HepG2 (cell line): Measurements from ENCODE around the gene CHST11. TPM values are rescaled to one million over a fixed set of nuclear protein-coding genes. Genes with fewer than 3 reads are reported as not detected.

Experiments
- ATAC-seq: fragments of 200-7000 bp; cut with Tn5 transposase; 3 replicates; pipeline ENCODE4 v1.9.1; 2020; ENCODE audit warnings: mild to moderate bottlenecking, moderate library complexity
- BruUV-seq: library from RNA; stranded (reverse); fragments of 400-500 nt; replicated peaks from 2 replicates; lab custom pipeline; 2021; lab: Mats Ljungman, UMichigan
- CTCF ChIA-PET: fragments of 300-600 bp; formaldehyde crosslinking; extraction: SDS; loops from one replicate; lab custom pipeline; 2021; ENCODE audit warnings: low total read pairs, inconsistent platforms, low intra/inter-chr PET ratio; lab: Yijun Ruan, JAX
- POLR2A ChIA-PET: fragments of 350-600 bp; sonication (Branson Sonifier 250); formaldehyde crosslinking; loops from one replicate; lab custom pipeline; 2020; ENCODE audit warnings: antibody characterized with exemption, inconsistent platforms; lab: Yijun Ruan, JAX
- DNase-seq: peaks from one replicate; pipeline ENCODE4 v3.0.0-alpha.2; 2015; ENCODE audit warnings: low spot score
- FAIRE-seq: peaks from 3 replicates; lab custom pipeline; 2011; peaks lifted over from hg19 to GRCh38; lab: Jason Lieb, UNC
- H2AFZ ChIP-seq: one replicate; pipeline ENCODE4 v1.6.1; 2011; ENCODE audit warnings: low read length, inconsistent platforms
- H3K27ac ChIP-seq: fragments of 300-600 bp; 3 replicates; pipeline ENCODE4 v1.8.0; 2011; ENCODE audit warnings: mixed run types, mild to moderate bottlenecking, mixed read lengths, low read length, inconsistent platforms; ENCODE audit not compliant: insufficient read depth; ENCODE audit errors: extremely low read length
- H3K27me3 ChIP-seq, 2 experiments: fragments of 200-600 bp in 1 of 2; 2 replicates in 1 of 2; 3 replicates in 1 of 2; pipeline versions ENCODE4 v1.6.0 to v1.8.0; 2011; ENCODE audit warnings: low read length in 2 of 2, mild to moderate bottlenecking in 2 of 2, moderate library complexity in 2 of 2, inconsistent platforms in 1 of 2; ENCODE audit not compliant: insufficient read depth in 2 of 2, control insufficient read depth in 1 of 2
- H3K36me3 ChIP-seq, 2 experiments: fragments of 200-600 bp in 1 of 2; replicated peaks in 1 of 2; 2 replicates in 1 of 2; 3 replicates in 1 of 2; pipeline versions ENCODE4 v1.5.1 to v1.8.0; 2011; ENCODE audit warnings: low read length in 2 of 2, inconsistent platforms in 1 of 2; ENCODE audit not compliant: insufficient read depth in 2 of 2, control insufficient read depth in 1 of 2
- H3K4me1 ChIP-seq: 2 replicates; pipeline ENCODE4 v1.5.1; 2012; ENCODE audit warnings: low read length, inconsistent platforms; ENCODE audit not compliant: insufficient read depth
- H3K4me2 ChIP-seq: 2 replicates; pipeline ENCODE4 v1.6.0; 2011; ENCODE audit warnings: low read depth, low read length, inconsistent platforms
- H3K4me3 ChIP-seq, 3 experiments: fragments of 200-600 bp in 1 of 3; sonication (generic), shearing (Covaris generic) in 1 of 3; replicated peaks in 1 of 3; 2 replicates each; pipeline ENCODE4 v1.5.1; 2011 to 2016; ENCODE audit warnings: low read length in 3 of 3, inconsistent platforms in 2 of 3, low read depth in 2 of 3, mild to moderate bottlenecking in 2 of 3, control low read depth in 1 of 3, mixed read lengths in 1 of 3; ENCODE audit not compliant: insufficient read depth in 1 of 3
- H3K79me2 ChIP-seq: one replicate; pipeline ENCODE4 v1.6.1; 2011; ENCODE audit warnings: low read length, inconsistent platforms; ENCODE audit not compliant: insufficient read depth
- H3K9ac ChIP-seq: 2 replicates; pipeline ENCODE4 v1.6.0; 2011; ENCODE audit warnings: mild to moderate bottlenecking, low read depth, low read length, inconsistent platforms; ENCODE audit not compliant: insufficient read depth
- H3K9me3 ChIP-seq: 2 replicates; pipeline ENCODE4 v1.5.1; 2012; ENCODE audit warnings: mild to moderate bottlenecking, low read length
- H4K20me1 ChIP-seq: 2 replicates; pipeline ENCODE4 v1.6.0; 2011; ENCODE audit warnings: inconsistent platforms, mild to moderate bottlenecking, low read length, moderate library complexity; ENCODE audit not compliant: insufficient read depth
- AGO2 ChIP-seq: fragments of 200-400 bp; formaldehyde crosslinking; optimal IDR thresholded peaks from 2 replicates; pipeline ENCODE3; 2017; ENCODE audit warnings: mild to moderate bottlenecking, low read depth, low read length, moderate library complexity
- CREM ChIP-seq, 2 experiments: sonication (generic) in 1 of 2; formaldehyde crosslinking in 1 of 2; IDR thresholded peaks; 2 replicates each; pipeline versions ENCODE4 v1.4.0 to v1.6.1; 2016 to 2020; ENCODE audit warnings: antibody characterized with exemption in 1 of 2, mild to moderate bottlenecking in 1 of 2, missing genetic modification reagents in 1 of 2
- HNRNPL ChIP-seq: fragments of 200-400 bp; formaldehyde crosslinking; IDR thresholded peaks from 2 replicates; pipeline ENCODE4 v1.6.1; 2017; ENCODE audit warnings: mild to moderate bottlenecking, low read depth, low read length
- IRF1 ChIP-seq: sonication (generic); formaldehyde crosslinking; IDR thresholded peaks from 2 replicates; pipeline ENCODE4 v1.4.0; 2020; ENCODE audit warnings: low read depth, mild to moderate bottlenecking, missing genetic modification reagents
- MAFK ChIP-seq, 2 experiments: IDR thresholded peaks in 1 of 2; conservative IDR thresholded peaks in 1 of 2; 2 replicates each; pipeline ENCODE4 v1.6.1; 2011; ENCODE audit warnings: improper control_type of control experiment in 2 of 2, low read length in 2 of 2
- MTERF4 ChIP-seq: sonication (generic); formaldehyde crosslinking; IDR thresholded peaks from 2 replicates; pipeline ENCODE4 v1.8.0; 2023; ENCODE audit warnings: mild to moderate bottlenecking, missing genetic modification reagents
- MZF1 ChIP-seq: sonication (generic); formaldehyde crosslinking; IDR thresholded peaks from 2 replicates; pipeline ENCODE4 v1.8.1; 2023; ENCODE audit warnings: mild to moderate bottlenecking, missing genetic modification reagents, borderline replicate concordance
- POLR2AphosphoS5 ChIP-seq: IDR thresholded peaks from 2 replicates; pipeline ENCODE4 v1.6.1; 2012; ENCODE audit warnings: low read depth, low read length
- RAD21 ChIP-seq: fragments of 450-650 bp; formaldehyde crosslinking; IDR thresholded peaks from 2 replicates; pipeline ENCODE4 v1.5.0; 2020; ENCODE audit warnings: mild to moderate bottlenecking
- RFXANK ChIP-seq: IDR thresholded peaks from 2 replicates; pipeline ENCODE4 v1.6.1; 2016
- SIN3A ChIP-seq: IDR thresholded peaks from 2 replicates; pipeline ENCODE4 v1.6.1; 2011; ENCODE audit warnings: low read depth, mild to moderate bottlenecking, control low read depth, low read length, borderline replicate concordance
- YY1 ChIP-seq: IDR thresholded peaks from 2 replicates; pipeline ENCODE4 v1.6.1; 2011; ENCODE audit warnings: low read length, low read depth, moderate library complexity, mild to moderate bottlenecking; ENCODE audit not compliant: insufficient read depth, insufficient replicate concordance
- ZNF558 ChIP-seq: sonication (generic); formaldehyde crosslinking; IDR thresholded peaks from 2 replicates; pipeline ENCODE4 v1.9.0; 2022; ENCODE audit warnings: mild to moderate bottlenecking, missing genetic modification reagents, borderline replicate concordance
- ZSCAN9 ChIP-seq: IDR thresholded peaks from 2 replicates; pipeline ENCODE4 v1.6.1; 2016; ENCODE audit warnings: borderline replicate concordance
- WGBS: methylation state at CpG from one replicate; pipeline ENCODE4 v1.1.6; 2017; ENCODE audit warnings: low lambda C conversion rate; 5-methylcytosine and 5-hydroxymethylcytosine counted together
- in situ Hi-C: cut with HindIII; loops from 2 replicates; pipeline ENCODE4 v1.10.0; 2017; ENCODE audit warnings: low pct_unique_long_range_greater_than_20kb; ENCODE audit not compliant: extremely low pct_ligation_motif_present
- intact Hi-C: fragments of 100-400 bp; cut with micrococcal nuclease; formaldehyde crosslinking; loops from one replicate; pipeline ENCODE4 v1.10.0; 2022; ENCODE audit not compliant: unreplicated experiment
- polyA plus RNA-seq, 8 experiments: library from polyadenylated mRNA; depleted of rRNA in 3 of 8; stranded (reverse) in 7 of 8; unstranded in 1 of 8; fragments of >200 nt; fragmentation: Illumina TruSeq in 4 of 8; extraction: Trizol in 4 of 8; gene quantifications; 2 replicates each; pipeline versions ENCODE4 v1.2.1 to v1.2.3, GENCODE V29; 2011 to 2016; ENCODE audit warnings: low read depth in 4 of 8, missing spikeins in 1 of 8, mixed read lengths in 1 of 8; ENCODE audit not compliant: insufficient read depth in 1 of 8
- total RNA-seq, 5 experiments: library from RNA; depleted of rRNA; stranded (reverse); fragments of >200 nt; fragmentation: Illumina TruSeq; extraction: Trizol; gene quantifications; 2 replicates each; pipeline ENCODE4 v1.2.3, GENCODE V29; 2016; ENCODE audit warnings: low read depth in 1 of 5

CHST11 gene
- total and polyA plus RNA-seq, 2 of the 13 experiments (the other 11 are each of a cell fraction or from before 2014, with no cell fraction given): 0.15 TPM; not detected in 1

- no peak for TF ChIP-seq IRF1 (CRISPR knock-in tag)
- TF ChIP-seq, all 625 proteins: peak for 0
Observed at GRCh38 chr12:104433061-104433460, 23.7 kb upstream of the CHST11 start (continued).

DNA sequence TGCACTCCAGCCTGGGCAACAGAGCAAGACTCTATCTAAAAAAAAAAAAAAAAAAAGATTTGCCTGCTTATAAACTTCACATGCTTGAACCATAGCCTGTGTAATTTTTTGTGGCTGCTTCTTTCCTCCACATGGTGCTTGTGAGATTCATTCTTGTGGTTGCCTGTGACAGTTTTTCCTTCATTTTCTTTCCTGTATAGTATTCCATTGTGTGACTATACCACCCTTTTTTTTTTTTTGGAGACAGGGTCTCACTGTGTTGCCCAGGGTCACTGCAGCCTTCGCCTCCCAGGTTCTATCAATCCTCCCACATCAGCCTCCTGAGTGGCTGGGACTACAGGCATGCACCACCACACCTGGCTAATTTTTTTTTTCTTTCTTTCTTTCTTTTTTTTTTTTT, 22.6 kb upstream of the CHST11 start:
- ChIA-PET POLR2A (no interaction called here), CTCF (no interaction called here)
- H2AFZ ChIP-seq: no peak overlapping the region
- TF ChIP-seq YY1: no peak
- no peak for TF ChIP-seq POLR2AphosphoS5
- TF ChIP-seq MZF1: no peak
- TF ChIP-seq SIN3A: no peak
- TF ChIP-seq HNRNPL: no peak
- no peak for TF ChIP-seq RFXANK (CRISPR knock-in tag)
- TF ChIP-seq CREM (IDR thresholded peaks at IDR 0.05): no peak
- TF ChIP-seq CREM (CRISPR knock-in tag; IDR thresholded peaks at IDR 0.05): no peak
- TF ChIP-seq RAD21 (CRISPR knock-in tag): no peak
- TF ChIP-seq AGO2: no peak
- no peak for TF ChIP-seq MAFK (conservative IDR thresholded peaks at IDR 0.05 in 1 of 2, IDR thresholded peaks at IDR 0.05 in 1 of 2; ENCODE audit: low read length in 2 of 2)
- TF ChIP-seq ZSCAN9 (CRISPR knock-in tag): no peak
- TF ChIP-seq MTERF4 (CRISPR knock-in tag): no peak
- no peak for TF ChIP-seq ZNF558 (CRISPR knock-in tag)
- H3K4me1 ChIP-seq: no peaks in the 10 kb centered on the region
- peaks cover 1 to 5% of the 10 kb centered on the region in 2 experiments; a peak in 3 of 5 replicates for H3K27me3 ChIP-seq
- ATAC-seq (no peak), FAIRE-seq (no peak), DNase-seq (no peak)
- no peak overlapping the region for H3K27ac ChIP-seq
- H4K20me1 ChIP-seq: no peaks in the 10 kb centered on the region
- H3K36me3 ChIP-seq: no peaks in the 10 kb centered on the region
- H3K4me3 ChIP-seq: no peak overlapping the region
- no peak overlapping the region for H3K4me2 ChIP-seq
- WGBS: 14% methylated on average over 1 of the region's 1 CpG
- no TSS peak for BruUV-seq
- H3K79me2 ChIP-seq: no peaks in the 10 kb centered on the region
- intact Hi-C loops (no loop called here), in situ Hi-C loops (no loop called here)
- H3K9me3 ChIP-seq: no peaks in the 10 kb centered on the region
- no peak overlapping the region for H3K9ac ChIP-seq
